GM21447 (cell line): ENCODE results near the gene OSGIN1.

ENCODE experiments used
- ATAC-seq: cut with Tn5 transposase; IDR thresholded peaks from one replicate; pipeline ENCODE4 v1.9.1; 2021; ENCODE audit not compliant: unreplicated experiment

OSGIN1 gene

DNA sequence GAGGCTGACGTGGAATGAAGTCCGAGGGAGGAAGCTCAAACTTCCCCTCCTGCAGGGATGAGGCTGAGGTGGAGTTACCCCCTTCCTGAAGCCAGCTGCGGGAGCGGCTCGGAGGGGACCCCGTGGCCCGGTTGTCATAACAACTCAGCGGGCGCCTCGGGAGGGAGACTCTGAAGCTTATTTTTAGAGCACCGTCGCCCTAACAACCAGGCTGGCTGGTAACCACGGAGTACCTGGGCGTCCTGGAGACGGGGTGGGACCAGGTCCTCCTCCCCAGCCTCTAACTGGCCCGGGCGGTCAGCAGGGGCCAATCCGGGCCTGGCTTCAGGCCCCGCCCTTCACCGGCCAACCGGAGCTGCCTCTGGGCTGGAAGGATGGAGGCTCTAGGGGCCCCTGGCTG is 42.7 kb downstream of the OSGIN1 start:
- no peak for ATAC-seq

DNA sequence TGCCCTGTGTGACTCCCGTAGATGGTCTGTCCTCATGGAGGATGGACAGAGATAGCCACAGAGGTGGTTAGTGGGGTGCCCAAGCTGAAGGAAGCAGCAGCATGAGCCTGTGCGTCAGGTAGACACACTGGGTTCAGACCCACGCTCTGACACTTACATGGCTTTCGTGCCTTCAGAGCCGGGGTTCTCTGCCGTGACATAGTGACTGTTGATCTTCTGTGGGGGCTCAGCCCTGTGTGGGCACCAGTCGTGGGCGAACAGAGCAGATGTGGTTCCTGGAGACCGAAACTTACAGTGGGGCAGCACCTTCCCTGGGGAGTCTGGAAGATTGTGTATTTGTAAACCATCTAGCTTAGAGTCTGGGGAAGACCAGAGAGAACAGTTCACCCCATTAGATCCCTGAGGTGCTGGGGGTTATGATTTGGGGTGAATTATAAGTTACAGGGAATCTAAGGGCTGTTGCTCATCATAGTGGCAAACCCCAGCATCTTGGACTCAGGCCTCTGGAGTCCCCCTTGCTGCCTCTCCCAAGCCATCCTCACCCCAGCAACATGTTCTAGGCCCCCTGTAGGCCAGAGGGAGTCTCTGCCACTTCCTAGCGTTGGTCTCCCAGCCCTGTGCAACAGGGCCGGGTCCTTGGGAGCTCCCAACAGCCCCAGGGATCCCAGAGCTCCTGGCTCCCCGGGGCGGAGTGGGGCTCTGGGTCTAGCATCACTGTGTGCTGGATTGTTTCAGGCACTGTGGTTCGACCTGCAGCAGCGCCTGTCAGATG is 43.6 kb downstream of the OSGIN1 start:
- no peak for ATAC-seq

DNA sequence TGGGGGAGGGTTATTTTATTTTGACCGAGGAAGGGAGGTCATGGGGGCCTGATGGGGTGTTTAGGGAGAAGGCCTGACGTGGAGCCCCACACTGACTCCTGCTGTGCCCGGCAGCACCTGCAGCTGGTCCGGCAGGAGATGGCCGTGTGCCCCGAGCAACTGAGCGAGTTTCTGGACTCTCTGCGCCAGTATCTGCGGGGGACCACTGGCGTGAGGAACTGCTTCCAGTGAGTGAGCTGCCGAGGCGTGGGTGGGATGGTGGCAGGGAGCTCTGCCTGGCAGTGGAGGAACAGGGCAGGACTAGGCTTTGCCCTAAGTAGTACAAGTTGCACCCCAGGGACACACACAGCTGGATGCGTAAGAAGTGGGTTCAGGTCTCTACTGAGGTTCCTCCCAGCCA is 45.1 kb downstream of the OSGIN1 start:
- ATAC-seq, result no peak

DNA sequence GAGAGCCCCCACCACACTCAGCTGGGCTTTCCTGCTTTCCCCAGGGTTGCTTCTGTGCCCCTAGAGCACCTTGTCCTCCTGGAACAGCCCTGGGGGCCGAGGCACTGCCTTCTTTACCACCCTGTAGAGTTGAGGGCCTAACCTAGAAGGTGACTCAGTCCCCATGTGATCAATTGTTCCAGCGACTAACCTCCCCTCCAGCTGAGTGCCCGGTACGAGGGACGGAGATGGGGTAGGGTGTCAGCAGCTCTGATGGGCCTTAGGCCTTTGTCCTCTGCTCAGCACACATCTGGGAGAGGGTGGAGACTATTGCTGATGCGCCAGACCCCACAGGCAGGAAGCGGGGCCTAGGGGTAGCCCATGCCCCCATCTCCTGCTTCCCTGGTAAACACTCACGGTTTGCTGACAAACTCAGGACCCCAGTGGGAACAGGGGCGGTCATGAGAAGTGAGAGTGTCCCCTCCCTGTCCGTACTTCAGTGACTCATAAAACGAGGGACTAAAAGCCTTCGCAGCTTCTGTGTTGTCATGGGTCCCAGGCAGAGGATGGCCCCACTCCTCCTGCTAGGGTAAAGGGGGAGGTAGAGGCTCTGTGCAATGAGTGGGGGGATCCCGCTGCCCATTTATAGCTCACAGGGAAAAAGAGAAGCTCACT is 48.1 kb downstream of the OSGIN1 start:
- no peak for ATAC-seq

DNA sequence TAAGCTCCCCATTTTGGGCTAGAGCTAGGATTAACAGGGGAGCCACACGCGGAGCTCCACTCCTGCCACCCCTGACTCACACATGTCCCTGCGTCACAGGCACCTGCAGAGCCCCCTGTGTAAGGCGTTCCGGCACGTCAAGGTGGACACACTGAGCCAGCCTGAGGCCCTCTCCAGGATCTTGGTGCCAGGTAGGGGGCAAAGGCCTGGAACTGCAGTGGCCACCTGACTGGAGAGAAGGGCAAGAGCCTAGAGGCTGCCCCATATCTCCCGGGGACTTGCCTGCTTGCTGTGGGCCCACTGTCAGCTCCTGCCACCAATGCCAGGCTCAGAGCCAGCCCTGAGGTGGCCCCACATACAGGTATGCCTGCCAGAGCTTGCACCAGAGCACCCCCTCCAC is 48.7 kb downstream of the OSGIN1 start:
- ATAC-seq, result no peak

DNA sequence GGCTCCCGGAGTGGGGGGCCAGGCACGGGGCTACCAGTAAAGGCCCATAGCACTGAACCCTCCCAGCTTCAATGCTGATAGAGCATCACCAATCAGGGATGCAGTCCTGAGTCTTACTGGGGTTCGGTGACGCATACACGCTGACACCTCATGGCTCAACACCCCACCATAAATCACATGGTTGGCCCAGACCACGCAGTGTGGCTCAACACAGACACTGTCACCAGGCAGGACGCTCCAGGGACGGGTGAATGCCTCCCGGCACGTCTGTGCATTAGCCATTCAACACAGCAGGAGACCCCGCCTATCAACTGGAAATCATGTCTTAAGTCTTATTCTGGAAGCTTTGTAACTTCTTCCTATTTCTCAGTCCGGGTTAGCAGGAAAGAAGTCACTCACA is 50.0 kb downstream of the OSGIN1 start:
- ATAC-seq, result no peak

DNA sequence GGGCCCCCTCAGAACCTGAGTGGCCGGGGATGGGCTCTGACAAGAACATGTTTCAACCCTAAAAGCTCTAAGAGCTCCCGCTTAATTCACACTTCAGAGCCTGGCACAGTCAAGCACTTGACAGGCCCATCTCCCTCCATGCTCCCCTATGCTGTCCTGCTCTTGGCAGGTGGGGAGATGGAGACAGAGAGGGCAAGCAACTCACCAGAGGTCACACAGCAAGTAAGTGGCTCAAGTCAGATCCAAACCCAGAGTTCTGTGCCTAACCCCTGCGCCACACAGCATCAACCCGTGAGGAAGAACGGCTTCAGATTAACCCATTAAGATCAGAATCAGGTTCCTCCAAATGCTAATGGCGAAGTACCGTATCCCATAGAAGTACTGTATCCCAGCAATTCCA is 51.4 kb downstream of the OSGIN1 start:
- ATAC-seq, result no peak

DNA sequence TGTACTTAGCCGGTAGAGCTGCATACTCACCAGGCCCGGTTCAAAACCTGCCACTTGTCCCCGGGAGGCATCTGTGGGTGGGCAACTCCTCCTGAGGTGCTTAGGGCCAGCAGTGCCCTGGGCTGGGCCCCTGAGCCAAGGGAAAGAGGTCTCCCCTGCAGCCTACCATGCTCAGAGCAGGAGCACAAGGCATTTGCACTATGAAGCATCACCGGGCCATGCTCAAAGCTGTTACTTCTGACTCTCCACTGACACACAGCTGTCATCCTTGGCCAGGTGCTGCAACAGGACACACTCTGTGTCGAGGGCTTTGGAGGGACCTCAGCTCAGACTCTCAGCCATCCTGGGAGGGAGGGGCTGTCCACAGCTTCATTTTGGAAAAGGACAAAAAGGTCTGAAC is 52.4 kb downstream of the OSGIN1 start:
- no peak for ATAC-seq

DNA sequence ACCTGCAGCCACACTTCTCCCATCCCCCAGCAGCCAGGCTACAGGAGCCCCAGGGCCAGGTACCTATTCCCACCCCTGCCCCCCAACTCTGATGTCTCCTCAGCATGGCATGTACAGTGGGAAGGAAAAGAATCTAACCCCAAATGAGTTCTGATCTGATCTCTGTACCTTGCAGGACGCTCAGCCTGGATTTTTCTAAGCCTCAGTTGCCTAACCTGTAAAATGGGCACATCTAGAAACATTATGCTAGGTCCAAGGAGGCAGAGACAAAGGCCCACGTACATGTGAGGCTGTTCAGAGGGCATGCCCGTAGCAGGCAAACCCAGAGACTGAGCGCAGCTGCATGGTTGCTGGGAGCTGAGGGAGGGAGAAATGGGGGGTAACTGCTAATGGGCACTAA is 54.5 kb downstream of the OSGIN1 start:
- ATAC-seq, result no peak

DNA sequence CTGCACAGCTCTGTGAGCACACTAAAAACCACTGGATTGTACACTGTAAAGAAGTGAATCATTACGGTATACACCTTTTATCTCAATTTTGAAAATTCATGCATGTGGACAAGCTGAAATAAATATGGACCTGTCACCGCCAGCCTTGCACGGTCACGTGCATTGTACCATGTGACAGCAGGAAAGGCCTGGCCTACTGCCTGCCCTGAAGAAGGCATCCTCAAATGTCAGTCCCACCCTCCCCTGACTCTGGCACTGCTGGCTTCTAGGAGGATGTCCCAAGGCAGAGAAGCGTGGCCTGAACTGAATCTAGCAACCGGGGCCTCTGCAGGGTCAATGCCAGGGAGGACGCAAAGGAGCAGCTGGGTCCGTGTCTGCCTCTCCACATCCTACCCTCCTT is 54.9 kb downstream of the OSGIN1 start:
- ATAC-seq, result no peak

DNA sequence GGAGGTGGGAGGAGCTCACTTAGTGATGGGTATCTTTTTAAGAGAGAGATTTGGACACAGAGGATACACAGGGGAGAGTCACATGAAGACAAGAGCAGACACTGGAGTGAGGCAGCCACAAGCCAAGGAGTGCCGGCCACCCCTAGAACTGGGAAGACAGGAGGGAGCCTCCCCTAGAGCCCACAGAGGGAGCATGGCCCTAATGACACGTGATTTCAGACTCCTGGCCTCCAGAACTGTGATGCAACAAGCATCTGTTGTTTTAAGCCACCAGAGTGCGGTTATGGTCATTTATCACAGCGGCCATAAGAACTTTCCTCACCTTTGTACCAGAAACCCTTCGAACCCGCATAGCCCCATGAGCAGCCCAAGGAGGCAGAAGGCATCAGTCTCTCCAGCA is 56.2 kb downstream of the OSGIN1 start:
- no peak for ATAC-seq

DNA sequence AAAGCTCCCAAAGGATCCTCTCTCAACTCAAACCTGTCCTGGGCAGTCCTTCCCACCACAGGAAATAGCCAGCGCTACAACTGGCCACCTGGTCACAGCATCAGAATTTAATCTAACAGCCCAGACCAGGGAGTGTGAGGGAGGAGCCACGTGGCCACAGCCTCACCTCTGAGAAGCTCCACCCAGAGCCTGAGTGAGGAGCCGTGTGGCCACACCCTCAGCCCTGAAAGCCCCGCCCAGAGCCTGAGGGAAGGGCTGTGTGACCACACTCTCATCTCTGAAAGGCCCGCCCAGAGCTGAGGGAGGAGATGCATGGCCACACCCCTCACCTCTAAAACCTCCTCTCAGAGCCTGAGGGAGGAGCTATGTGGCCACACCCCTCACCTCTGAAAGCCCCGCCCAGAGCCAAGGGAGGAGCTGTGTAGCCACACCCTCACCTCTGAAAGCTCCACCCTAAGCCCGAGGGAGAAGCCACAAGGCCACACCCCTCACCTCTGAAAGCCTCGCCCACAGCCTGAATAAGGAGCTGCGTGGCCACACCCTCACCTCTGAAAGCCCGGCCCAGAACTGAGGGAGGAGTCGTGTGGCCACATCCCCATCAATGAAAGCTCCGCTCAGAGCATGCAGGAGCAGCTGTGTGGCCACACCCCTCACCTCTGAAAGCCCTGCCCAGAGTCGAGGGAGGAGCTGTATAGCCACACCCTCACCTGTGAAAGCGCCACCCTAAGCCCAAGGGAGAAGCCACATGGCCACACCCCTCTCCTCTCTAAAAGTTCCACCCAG is 60.9 kb downstream of the OSGIN1 start:
- peak; percentile 84 for ATAC-seq

DNA sequence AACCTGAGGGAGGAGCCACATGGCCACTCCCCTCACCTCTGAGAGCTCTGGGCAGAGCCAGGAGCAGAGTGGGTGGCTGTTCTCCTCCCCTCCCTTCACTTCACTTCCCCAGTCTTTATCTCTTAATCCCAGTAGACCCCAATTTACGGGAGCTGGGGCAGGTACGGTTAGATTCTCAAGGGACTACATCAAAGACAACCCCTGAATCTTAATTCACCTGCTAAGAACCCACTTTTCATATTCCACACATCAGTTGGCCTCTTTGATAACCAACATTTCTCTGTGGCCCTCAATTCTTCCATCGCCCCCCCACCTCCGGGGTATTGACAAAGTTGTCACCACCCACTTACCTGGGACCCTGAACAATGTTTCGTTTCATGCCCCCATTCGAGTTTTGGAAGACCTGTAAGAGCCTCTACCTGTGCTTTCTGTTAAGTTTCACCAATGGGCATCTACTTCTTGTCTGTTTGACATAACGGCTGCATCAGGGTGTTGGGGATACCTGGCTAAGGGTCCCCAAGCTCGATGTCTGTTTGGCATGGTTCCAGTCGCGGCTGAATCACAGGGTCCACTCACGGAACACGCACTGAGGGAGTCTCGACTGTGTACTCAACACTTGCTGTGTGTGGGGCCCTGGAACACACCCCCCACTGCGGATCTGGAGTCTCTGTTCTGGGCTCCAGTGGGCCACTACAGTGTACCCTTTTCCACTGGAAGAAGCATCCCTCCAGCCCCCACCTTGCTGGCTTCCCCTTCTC is 61.7 kb downstream of the OSGIN1 start:
- ATAC-seq, result no peak

DNA sequence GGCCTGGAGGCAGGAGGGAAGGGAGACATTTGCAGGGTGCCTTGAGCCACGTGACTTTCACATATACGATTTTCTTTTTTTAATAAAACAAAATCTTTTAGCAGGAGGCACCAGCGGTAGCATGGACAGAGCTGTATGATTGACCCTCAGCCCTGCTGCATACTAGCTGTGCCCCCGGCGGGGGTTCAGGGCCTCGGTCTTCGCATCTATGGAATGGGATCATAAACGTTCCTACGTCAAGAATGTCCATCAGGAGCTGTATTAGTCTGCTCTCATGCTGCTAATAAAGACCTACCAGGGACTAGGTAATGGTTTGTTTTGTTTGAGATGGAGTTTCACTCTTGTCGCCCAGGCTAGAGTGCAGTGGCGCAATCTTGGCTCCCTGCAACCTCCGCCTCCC is 62.4 kb downstream of the OSGIN1 start:
- no peak for ATAC-seq
